ENCODE measurements around the gene CGB1.

The CGB1 gene

DNA sequence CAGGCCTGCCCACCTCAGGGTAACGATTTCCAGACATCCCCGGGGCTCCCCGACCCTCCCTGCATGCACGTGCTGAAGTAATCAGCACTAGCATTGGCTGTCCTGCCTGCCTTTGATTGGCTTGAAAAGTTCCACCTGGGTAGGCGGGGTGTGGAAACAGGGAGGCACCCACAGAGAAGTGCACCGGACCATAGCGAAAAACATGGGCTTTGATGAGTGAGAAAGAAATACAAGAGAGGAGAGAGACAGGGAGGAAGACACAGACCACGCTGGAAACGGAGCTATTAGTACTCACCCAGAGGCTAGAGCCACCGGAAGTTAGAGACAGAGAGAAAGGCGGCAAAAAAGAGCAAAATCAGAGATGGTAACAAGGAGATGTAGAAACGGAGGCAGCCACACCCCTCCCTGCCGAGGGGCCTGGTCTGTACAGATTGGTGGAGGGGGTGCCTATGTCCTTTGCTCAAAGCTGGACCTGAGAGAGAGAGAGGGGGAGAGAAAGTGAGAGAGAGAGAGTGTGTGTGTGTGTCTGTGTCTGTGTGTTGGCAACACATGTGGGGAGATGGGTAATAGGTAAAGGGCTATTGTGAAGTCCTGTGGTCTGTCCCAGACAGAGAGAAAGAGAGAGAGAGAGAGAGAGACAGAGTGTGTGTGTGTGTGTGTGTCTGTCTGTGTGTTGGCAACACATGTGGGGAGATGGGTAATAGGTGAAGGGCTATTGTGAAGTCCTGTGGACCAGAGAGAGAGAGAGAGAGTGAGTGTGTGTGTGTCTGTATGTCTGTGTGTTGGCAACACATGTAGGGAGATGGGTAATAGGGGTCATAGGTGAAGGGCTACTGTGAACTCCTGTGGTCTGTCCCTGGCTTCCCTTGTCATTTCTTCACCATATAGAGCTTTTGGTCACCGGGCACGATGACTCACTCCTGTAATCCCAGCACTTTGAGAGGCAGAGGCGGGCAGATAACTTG, 15.5 kb downstream of the CGB1 start:
- no peak for DNase-seq

DNA sequence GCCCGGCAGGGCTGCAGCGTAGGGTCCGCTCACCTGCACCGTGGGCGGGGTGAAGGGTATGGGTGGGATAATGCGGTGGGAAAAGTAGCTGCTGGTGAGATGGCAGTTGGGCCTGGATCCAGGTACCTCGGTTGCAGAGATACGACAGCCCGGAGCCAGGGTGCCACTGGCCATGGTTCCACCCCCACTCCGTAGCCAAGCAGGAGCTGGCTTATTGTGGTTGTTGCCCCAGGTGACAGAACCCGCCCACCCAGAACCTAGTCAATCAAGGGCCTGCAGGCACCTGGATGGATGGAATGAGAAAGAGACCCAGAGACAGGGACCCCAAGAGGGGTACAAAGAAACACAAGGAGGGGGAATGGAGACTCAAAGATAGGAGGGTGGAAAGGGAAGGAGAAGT, 16.4 kb downstream of the CGB1 start:
- DNase-seq = no peak

- peak; percentile 67 for DNase-seq
Observed at GRCh38 chr19:49019242-49019932, 17.3 kb downstream of the CGB1 start.

GRCh38 chr19:49018388-49019241, 18.1 kb downstream of the CGB1 start:
- DNase-seq = peak; percentile 24

DNA sequence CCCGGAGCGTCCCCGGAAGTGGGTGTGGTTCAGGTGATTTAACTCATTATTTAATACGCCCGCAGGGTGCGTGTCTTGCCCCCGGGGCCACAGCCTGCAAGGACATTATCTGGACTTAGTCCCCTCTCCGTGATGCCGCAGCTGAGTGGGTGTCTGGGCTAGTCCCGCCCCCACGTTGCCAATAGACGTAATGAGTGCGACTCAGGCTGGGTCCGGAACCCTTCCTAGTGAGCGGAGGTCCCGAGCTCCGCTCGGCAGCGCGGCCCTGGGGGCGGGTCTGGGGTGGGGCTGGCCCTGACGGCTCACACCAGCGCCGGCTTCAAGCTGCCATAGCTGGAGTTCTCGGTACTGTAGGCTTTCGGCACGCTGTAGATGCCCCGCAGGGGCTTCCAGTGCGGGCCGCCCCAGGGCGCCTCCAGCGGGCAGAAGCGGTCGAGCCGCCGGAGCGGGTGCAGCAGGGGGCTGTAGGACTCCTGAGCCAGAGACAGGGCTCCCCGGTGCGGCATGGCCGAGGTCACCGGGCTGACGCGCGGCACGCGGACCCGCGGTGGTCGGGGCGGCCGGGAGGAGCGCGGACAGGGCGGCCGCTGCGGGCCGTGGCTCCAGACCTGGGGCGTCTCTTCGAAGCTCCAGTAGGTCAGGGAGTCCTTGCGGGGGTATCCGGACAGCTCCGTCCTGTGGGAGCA, 18.9 kb downstream of the CGB1 start:
- DNase-seq = peak; percentile 70

- no peak for DNase-seq
Observed at GRCh38 chr19:49017041-49017665, 19.5 kb downstream of the CGB1 start, which contains the start of gene LHB. Gene LHB (minus strand): TSS chr19:49017091. CDS start chr19:49017081, 10 bp downstream.

DNA sequence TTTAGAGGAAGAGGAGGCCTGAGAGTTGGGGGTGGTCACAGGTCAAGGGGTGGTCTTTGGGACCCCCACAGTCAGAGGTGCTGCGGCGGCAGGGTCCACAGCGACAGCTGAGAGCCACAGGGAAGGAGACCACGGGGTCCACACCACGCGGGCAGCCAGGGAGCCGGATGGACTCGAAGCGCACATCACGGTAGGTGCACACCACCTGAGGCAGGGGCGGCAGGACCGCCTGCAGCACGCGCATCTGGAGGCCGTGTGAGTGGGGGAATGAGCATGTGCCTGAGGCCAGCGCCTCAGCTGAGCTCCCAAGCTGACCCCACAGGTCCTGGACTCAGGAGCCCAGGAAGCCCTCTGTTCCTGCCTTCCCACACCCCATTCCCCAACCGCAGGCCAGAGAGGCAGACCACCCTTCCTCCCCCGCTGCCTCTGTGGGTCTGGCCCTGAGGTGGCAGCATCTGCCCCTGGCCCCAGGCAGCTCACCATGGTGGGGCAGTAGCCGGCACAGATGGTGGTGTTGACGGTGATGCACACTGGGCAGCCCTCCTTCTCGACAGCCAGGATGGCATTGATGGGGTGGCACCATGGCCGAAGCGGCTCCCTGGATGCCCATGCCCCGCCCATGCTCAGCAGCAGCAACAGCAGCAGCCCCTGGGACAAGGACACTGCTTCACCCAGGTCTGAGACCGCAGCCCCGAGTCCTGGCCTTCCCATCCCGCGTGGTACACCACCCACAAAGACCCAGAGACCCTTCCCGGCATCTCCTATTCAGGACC, 20.4 kb downstream of the CGB1 start:
- DNase-seq = no peak

GRCh38 chr19:49014870-49015255, 21.8 kb downstream of the CGB1 start:
- no peak for DNase-seq

GRCh38 chr19:49014123-49014869, 22.4 kb downstream of the CGB1 start:
- DNase-seq = no peak

DNA sequence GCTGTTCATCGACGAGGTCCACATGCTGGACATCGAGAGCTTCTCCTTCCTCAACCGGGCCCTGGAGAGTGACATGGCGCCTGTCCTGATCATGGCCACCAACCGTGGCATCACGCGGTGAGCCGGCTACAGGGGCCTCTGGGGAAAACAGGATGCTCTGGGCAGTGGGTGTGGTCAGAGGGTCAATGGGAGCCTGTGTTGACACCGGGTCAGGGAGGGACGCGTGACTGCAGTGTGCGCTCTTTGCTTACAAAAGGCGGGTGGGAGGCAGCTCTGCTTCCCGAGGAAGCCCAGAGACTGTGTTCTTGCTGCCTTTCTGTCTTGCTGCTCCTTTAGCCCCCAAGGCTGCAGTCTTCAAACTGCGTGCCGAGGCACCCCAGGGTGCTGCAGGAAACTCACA, 25.5 kb downstream of the CGB1 start:
- no peak for DNase-seq

GRCh38 chr19:49010453-49010852, 26.2 kb downstream of the CGB1 start:
- DNase-seq = no peak

- no peak for DNase-seq
Observed at GRCh38 chr19:49009828-49010227, 26.9 kb downstream of the CGB1 start.

DNA sequence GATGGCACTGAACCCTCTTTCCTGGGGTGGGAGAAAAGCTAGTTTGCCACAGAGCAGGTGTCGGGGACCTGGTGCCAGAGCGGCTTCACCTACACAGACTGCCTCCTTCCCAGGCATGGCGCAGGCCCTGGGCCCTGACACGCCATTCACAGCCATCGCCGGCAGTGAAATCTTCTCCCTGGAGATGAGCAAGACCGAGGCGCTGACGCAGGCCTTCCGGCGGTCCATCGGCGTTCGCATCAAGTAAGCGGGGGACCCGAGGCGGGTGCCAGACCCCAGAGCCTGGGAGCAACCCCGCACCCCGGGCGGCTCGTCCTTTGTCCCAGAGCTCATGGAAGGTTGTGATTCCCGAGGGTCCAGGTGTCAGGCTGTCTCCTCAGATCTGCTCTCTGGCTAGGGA, 29.8 kb downstream of the CGB1 start:
- no peak for DNase-seq

- DNase-seq = no peak
Observed at GRCh38 chr19:49004964-49005614, 31.6 kb downstream of the CGB1 start.

DNA sequence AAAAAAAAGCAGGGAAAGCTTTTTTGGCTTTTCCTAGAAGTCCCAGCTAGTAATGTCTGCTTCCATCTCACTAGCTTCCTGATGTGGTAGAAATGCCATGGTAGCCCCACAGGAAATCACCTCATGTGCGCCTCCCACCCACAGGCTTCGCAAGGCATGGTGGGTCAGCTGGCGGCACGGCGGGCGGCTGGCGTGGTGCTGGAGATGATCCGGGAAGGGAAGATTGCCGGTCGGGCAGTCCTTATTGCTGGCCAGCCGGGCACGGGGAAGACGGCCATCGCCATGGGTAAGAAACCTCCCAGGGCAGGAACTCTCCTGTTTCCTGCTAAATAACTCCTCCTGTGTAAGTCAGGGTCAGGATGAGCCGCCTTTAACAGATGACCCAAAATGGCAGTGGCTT, 32.6 kb downstream of the CGB1 start:
- no peak for DNase-seq

- peak; percentile 74 for DNase-seq
Observed at GRCh38 chr19:48999481-49000325, 37.0 kb downstream of the CGB1 start.

DNA sequence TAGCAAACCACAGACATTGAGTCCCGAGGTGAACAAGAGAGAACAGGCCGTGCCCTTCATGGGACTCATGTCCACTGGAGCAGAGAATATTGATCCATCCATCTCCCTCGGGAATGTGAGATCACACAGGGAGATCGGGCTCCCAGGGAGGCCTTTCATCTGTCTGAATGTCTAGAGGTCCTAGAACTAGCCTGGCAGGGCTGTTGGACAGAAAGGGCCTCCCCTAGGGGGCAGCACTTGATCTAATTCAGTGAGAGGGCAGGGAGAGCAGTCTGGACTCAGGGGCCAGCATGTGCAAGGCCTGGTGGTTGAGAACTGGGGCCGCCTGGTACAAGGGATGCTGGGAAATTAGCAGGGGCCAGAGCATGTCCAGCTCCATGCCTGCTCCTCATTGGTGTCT, 38.7 kb downstream of the CGB1 start:
- DNase-seq = peak; percentile 51

DNA sequence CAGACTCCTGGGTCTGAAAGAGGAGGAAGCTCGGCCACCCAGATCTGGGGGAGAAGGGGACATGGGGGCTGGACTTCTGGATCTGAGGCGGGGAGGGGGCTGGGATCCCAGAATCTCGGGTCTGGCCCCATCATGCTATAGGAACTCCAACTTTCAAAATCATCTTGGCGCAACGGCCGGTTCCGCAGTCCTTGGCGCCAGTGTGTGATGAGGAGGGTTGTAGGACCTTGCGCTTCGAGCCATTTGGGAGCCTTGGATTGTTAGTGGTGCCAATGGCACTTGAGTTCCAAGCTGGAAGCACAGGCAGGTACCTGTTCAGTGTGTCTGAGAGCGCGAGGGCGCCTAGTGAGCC, 42.7 kb downstream of the CGB1 start:
- no peak for DNase-seq
